HG02981 (cell line): ENCODE measurements around the gene SRP14.
"Not testable (repeated sequence)": the region's sequence is repeated elsewhere in the genome, so short reads cannot be mapped to it uniquely, and the experiment has no call there.

ENCODE experiments used
- ATAC-seq: cut with Tn5 transposase; IDR thresholded peaks from one replicate; pipeline ENCODE4 v1.9.1; 2021; ENCODE audit warnings: mild to moderate bottlenecking, moderate library complexity; ENCODE audit not compliant: unreplicated experiment

Gene SRP14

GRCh38 chr15:40032125-40032839 lies 6.7 kb downstream of the SRP14 start:
- ATAC-seq: no peak

GRCh38 chr15:40031300-40031699 lies 7.7 kb downstream of the SRP14 start:
- no peak for ATAC-seq

- no peak for ATAC-seq
Observed at GRCh38 chr15:40029979-40030893, 8.7 kb downstream of the SRP14 start.

- no peak for ATAC-seq
Observed at GRCh38 chr15:40028853-40029252, 10.1 kb downstream of the SRP14 start.

- no peak for ATAC-seq
Observed at GRCh38 chr15:40028193-40028592, 10.8 kb downstream of the SRP14 start.

DNA sequence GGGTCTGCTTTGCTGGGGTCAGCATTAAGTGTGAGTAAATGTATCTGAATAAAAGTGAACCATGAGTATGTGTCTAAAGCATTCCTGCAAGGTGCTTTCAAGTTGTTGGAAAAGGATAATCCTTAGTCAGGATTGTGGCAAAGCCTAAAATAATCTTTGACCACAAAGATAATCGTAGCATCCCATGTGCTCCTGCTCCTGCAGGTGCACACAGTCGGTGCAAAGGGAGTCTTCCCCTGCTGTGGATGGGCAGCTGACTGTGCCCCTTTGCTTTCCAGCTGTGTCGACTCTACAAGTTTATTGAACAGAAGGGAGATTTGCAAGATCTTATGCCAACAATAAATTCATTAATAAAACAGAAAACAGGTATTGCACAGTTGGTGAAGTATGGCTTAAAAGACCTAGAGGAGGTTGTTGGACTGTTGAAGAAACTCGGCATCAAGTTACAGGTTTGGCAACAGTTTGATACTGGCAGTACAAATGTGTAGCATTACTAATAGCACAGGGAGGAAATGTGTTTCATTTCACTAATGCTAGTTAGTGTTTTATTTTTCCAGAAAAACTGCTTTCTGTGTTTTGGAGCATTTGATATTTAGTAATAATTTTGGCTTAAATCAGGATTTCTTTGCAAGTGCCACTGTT lies 22.6 kb downstream of the SRP14 start:
- no peak for ATAC-seq

GRCh38 chr15:40014390-40014789 lies 24.6 kb downstream of the SRP14 start:
- no peak for ATAC-seq

GRCh38 chr15:40013372-40013771 lies 25.6 kb downstream of the SRP14 start:
- ATAC-seq: not testable (repeated sequence)

DNA sequence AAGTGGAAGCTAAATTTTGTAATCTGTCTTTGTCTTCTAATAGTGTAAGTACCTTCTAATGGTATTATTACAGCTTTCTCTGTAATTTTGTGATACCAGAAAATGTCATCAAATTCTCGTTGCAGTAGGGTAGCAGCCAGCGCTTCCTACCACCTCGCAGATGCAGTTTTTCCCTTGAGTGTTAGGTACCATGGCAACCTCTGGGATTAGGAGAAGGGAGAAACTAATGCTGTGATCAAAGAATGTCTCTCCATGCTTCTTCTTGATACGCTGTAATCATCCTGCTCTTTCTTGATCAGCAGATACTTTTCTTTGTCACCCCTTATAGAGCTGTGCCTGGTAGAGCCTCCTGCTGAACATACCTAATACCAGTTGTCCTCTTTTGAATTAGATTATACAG lies 27.7 kb downstream of the SRP14 start:
- ATAC-seq: no peak

DNA sequence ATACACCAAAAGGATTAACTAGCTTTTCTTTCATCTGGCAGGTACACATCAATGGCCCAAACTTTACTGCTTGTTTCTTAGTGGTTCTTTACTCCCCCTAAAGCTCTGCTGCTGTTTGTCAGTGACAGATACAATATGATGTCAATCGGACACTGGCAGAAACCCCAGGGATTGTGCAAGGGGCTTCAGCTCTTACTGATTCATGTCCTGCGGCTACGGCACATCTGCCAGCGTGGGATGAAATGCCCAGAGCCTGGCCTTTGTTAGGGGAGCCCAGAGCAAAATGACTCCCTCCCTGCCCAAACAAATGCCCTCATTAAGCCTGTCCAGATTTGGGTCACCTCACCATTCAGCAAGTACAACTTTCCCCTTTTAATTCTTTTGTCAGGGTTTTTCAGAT lies 28.3 kb downstream of the SRP14 start:
- ATAC-seq: no peak

- no peak for ATAC-seq
Observed at GRCh38 chr15:40008061-40008765, 30.8 kb downstream of the SRP14 start.

DNA sequence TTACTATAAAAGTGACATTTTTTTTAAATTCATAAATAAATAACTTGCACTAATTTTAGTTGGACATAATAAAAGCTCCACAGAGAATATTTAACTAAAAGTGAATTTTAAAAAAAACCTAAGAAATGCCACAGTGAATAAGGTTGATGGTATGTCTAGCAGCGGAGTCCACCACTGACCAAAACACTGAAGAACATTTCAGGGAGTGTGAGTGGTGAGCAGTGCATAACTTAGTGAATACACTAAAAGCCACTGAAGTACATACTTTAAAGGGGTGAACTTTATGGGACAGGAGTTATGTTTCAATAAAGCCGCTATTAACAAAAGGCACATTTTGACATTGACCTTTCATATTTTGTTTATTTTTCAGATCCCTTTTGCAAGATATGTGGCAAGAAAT lies 32.3 kb downstream of the SRP14 start:
- ATAC-seq: no peak

DNA sequence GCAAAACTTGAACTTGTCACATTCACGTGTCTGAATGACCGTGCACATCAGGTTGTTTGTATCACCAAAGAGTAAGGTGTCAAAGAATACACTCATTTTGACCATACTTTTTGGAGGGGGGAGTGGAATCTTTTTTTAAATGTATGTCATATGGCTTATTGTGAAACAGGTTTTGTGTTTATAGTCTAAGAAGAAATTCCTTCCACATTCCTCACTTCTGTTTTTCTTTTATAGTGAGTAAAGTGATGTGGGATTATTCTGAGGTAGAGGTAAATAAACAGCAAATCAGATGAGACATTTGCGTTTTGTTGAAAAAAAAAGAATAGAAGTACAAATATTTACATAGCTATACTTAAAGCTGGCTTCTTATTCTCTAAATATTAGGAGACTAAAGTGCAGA lies 33.0 kb downstream of the SRP14 start:
- no peak for ATAC-seq

GRCh38 chr15:40003116-40003916 lies 35.7 kb downstream of the SRP14 start:
- no peak for ATAC-seq

DNA sequence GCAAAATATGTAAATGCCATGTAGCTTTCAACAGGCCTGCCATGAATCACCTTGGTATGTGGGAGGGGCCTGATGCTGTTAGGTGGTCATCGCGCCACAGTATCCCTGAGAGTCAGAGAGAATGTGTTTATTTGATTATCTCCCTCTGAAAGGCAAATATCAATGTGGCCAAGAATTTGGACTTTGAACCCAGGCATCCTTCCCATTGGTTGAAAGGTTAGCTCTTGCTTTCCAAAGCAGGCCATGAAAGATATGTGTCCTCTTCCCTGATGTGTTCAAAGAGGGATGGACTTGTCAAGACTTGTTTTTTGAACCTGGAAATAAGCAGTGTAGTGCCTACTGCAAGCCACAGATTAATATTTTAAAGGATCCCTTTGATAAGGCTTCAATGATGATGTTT lies 36.7 kb downstream of the SRP14 start:
- no peak for ATAC-seq

DNA sequence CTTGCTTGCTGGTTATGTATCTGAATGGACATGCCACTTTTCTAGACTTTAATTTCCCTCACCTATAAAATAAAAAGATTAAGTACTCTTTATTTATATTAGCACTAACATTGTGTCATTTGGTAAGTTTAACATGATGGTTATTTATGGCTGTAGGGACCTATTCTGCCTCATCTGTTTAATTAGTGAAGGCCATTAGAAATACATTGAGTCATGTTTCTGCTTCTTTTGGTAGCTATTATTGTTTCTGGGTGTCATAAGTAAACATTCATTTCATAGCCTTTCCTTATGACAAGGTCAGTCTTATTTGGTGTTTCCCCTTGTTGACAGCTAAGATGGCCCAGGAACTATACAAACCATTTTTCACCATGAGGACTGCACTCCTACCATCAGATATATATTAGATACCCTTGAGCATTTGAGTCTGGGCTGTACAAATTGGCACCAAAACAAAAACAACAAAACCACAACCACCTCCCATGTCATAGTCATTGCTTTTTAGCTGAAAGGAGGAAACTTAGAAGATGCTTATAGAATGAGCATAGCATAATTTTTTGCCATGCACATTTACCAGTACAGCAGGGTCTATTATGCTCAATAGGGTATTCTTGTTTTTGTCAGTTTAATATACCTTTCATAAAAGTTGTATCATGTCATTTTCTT lies 39.3 kb downstream of the SRP14 start:
- no peak for ATAC-seq

DNA sequence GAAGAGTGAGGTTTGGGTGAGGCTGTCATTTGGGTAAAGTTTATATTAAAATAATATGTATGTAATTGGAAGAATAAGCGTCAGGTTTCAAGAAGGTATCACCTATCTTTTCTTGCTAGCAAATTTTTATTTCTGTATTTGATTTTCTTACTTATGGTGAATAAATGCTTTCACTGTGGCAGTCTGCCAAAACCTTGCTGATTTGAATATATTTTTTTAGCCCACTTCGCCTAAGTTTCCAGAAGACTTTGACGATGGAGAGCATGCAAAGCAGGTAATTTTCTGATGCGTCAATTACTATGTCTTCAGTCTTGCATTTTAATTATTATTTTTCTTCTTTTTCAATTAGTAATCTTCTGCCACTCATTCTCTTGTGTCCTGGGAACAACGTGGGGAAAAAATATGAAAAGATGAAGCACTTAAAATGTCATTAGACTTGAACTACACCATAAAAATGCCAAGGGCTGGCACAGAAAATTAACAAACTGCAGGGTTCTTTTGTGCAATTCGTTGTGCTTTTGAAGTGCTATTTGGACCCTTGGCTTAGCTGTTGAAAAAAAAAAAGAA lies 40.4 kb downstream of the SRP14 start:
- ATAC-seq: no peak

DNA sequence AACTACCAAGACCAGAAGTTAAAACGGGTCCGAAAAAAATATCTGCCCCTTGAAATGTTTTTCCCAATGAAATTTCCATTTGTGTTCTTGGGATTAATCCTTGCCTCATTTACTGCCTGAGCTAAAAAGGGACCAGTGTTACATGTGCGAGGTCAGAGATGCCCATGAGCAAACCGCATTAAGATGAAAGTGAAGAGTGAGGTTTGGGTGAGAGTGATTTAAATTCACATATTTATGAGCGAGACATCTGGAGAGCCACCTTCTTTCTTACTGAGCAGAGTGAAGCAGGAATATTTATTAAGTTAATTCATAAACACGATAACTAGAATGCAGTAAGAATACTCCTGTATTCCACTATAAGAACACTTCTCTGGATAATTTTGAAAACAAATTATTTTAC lies 41.3 kb downstream of the SRP14 start:
- ATAC-seq: no peak

DNA sequence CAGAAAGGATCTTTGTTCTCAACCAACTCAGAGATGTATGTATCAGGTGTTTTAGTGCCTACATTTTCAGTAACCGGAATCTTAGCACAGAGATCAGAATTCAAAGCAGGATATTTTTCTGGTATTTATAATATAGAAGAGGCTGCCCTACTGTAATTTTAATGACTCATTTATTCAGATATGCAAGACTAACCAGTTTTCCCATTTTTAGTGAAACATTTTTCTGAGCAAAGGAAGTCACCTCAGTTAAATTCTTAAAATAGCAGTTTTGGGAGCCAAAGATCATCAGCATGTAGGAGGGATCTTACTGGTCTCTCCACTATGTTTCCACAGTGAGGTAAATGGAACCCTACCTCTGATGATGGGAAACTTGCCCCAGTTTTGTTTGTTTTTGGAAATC lies 42.0 kb downstream of the SRP14 start:
- ATAC-seq: no peak
